NCI-H2196 treated with DMSO at 0.1 percent for 48 hours (cell line): Measurements from ENCODE around the gene NEDD4L.

Experiments used
- DNase-seq: peaks from one replicate; lab custom pipeline; 2025; ENCODE audit not compliant: unreplicated experiment; lab: John Stamatoyannopoulos, UW

The NEDD4L gene

GRCh38 chr18:58227361-58227930 is 183.4 kb downstream of the NEDD4L start:
- no peak for DNase-seq

- no peak for DNase-seq
Observed at GRCh38 chr18:58228176-58228575, 184.2 kb downstream of the NEDD4L start.

GRCh38 chr18:58228762-58229161 is 184.7 kb downstream of the NEDD4L start:
- DNase-seq = no peak

- DNase-seq = no peak
Observed at GRCh38 chr18:58229162-58229561, 185.1 kb downstream of the NEDD4L start.

GRCh38 chr18:58230438-58231179 is 186.6 kb downstream of the NEDD4L start:
- no peak for DNase-seq

GRCh38 chr18:58231930-58232329 is 187.9 kb downstream of the NEDD4L start:
- DNase-seq = no peak

GRCh38 chr18:58232668-58233067 is 188.6 kb downstream of the NEDD4L start:
- DNase-seq = no peak

- DNase-seq = no peak
Observed at GRCh38 chr18:58234359-58234741, 190.3 kb downstream of the NEDD4L start.

- DNase-seq = no peak
Observed at GRCh38 chr18:58235001-58235436, 191.0 kb downstream of the NEDD4L start.

- DNase-seq = no peak
Observed at GRCh38 chr18:58239879-58240278, 195.9 kb downstream of the NEDD4L start.

- no peak for DNase-seq
Observed at GRCh38 chr18:58241026-58241679, 197.1 kb downstream of the NEDD4L start.

- DNase-seq = no peak
Observed at GRCh38 chr18:58241877-58242276, 197.9 kb downstream of the NEDD4L start.

- no peak for DNase-seq
Observed at GRCh38 chr18:58242435-58242834, 198.4 kb downstream of the NEDD4L start.

- no peak for DNase-seq
Observed at GRCh38 chr18:58242968-58243367, 198.9 kb downstream of the NEDD4L start.

- DNase-seq = no peak
Observed at GRCh38 chr18:58243401-58243800, 199.4 kb downstream of the NEDD4L start.

- DNase-seq = no peak
Observed at GRCh38 chr18:58247363-58247834, 203.4 kb downstream of the NEDD4L start.

- DNase-seq = no peak
Observed at GRCh38 chr18:58249712-58250111, 205.7 kb downstream of the NEDD4L start.

GRCh38 chr18:58251416-58251815 is 207.4 kb downstream of the NEDD4L start:
- no peak for DNase-seq

- DNase-seq = no peak
Observed at GRCh38 chr18:58252166-58252565, 208.1 kb downstream of the NEDD4L start.

GRCh38 chr18:58253318-58253717 is 209.3 kb downstream of the NEDD4L start:
- no peak for DNase-seq

GRCh38 chr18:58253871-58254270 is 209.8 kb downstream of the NEDD4L start:
- DNase-seq = no peak

GRCh38 chr18:58254873-58255511 is 211.0 kb downstream of the NEDD4L start:
- no peak for DNase-seq
